GM21717 (cell line): ENCODE measurements around the gene RFX5.

ENCODE experiments used
- ATAC-seq: cut with Tn5 transposase; IDR thresholded peaks from one replicate; pipeline ENCODE4 v1.9.1; 2021; ENCODE audit warnings: mild to moderate bottlenecking, moderate library complexity; ENCODE audit not compliant: unreplicated experiment

The RFX5 gene

DNA sequence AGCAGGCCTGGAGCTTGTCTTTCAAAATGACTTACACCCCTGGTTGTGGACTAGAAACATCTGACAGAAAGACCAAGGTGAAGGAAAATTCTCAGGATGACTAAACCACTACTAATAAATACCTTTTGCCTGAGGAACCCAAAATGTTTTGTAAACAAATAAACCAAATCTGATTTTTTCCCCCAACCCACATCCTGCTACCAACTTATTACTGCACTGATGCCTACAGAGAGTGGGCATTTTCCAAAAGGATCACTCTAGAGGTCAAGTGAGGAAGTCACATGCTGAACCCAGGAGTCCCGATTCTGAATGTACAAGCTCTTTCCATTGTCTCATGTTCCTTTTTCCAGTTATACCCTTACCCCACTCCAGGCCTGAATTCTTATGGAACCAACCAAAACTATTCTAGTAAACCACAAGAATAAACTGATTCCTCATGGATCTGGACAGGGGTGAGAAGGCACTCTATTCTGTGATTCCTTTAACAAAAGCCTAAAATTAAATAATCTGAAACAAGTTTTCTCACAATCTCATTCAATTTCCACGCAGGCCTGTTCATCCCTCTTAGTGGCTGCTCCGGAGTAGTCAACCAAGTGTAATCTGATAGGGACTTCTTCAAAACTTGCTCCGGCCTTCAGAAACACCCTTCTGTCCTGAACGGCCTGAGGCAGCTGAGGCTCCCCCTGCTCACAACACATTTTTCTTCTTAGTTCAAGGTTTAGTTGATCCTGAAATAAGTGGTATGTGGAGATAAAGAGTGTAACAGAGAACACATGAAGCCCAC is 21.2 kb downstream of the RFX5 start:
- ATAC-seq: no peak

- ATAC-seq: no peak
Observed at GRCh38 chr1:151325231-151325630, 21.8 kb downstream of the RFX5 start.

DNA sequence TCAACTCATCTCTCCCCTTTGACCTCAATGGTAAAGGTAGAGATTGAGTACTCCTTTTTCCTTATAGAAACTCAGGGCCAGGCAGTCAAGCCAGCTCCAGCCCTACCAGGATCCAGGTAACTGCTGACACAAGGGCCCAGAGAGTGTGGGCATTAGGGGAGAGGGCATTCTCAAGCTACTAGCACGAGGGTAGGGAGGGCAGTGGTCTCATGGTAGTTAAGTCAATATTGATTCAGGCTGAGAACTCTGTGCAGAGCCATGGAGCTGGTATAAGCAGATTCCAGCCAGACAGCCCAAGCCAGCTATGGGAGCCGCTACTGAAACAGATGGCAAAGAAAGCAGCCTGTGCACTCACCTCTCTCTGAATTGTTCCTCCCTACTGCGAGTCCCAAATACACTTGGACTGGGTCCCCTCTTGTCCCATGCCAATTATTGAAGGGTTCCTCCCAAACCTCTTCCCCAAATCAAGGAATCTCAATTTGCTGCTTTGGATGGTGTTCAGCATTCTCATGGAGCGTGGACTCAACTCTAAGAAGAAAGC is 22.6 kb downstream of the RFX5 start:
- ATAC-seq: no peak

DNA sequence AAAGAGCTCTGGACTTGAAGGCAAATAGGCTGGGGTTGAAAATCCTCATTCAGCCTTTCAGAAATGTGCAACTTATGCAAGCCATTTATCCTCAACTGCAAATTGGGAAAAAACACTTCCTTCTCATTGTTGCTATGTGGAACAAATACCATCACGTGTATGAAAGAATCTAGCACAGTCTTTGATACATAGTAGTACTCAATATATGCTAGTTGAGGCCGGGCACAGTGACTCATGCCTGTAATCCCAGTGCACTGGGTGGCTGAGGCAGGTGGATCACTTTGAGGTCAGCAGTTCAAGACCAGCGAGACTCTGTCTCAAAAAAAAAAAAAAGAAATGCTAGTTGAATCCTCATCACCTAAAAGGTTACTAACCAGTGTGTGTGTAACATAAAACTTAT is 28.1 kb downstream of the RFX5 start:
- ATAC-seq: no peak

DNA sequence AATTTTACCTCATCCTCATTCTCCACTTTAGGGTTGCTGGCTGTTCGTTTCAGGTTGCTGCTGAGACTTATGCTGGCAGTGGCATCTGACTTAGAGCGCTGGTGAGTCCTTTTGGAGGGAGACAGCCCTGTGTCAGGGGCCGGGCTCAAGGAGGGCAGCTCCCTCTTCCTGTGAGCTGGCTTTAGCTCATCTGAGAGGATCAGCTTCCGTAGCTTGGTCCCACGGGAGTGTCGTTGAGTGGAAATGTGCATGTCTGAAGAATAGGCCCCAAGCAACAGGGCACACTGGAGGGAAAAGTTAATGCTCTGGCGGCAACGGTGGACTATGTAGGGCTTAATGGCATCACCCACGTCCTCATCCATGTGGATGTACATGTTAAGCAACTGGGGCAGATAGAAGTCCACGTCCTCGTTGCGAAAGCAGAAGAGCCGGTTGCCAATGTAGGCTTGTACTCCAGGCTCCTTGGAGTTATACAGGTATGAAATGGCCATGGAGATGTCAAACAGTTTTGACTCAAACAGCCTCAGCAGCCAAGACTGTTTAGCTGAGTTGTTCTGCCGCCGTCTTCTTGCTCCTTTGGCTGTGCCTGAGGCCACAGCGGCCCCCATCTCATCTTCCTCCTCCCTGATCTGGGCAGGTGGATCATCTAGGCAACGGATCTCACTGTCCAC is 31.4 kb downstream of the RFX5 start:
- no peak for ATAC-seq

- ATAC-seq: no peak
Observed at GRCh38 chr1:151314137-151314875, 32.7 kb downstream of the RFX5 start.

DNA sequence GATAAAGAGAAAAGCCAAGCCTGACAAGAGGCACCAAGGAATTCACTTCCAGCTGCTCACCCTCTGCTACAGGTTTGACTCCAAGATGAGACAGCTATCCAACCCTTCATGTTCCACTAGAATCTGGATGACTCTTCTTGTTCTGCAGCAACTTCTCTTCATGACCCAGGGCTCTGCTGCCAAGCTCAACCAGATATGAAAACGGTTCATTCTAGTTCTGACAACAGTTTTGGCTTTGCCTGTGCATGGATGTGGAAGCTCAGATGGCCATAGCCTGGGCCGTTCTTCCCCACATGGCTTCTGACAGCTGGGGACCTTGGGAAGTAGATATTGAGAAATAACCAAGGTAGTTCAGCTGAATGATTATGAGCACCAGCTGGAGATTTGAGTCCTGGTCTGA is 33.6 kb downstream of the RFX5 start:
- ATAC-seq: no peak

DNA sequence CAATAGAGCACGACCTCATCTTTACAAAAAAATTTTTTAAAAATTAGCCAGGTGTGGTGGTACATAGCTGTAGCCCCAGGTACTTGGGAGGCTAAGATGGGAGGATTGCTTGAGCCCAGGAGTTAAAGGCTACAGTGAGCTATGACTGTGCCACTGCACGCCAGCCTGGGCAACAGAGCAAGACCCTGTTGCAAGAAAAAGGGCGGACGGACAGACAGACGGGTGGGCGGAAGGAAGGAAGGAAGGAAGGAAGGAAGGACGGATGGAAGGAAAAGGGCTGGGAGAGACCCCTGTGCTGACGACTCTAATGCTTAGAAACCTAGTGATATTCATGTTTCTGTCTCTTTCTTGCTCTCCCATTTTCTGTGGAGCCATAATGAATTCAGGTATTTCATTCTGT is 34.2 kb downstream of the RFX5 start:
- no peak for ATAC-seq

GRCh38 chr1:151312411-151312810 is 34.6 kb downstream of the RFX5 start:
- ATAC-seq: no peak

GRCh38 chr1:151311589-151312331 is 35.3 kb downstream of the RFX5 start:
- ATAC-seq: no peak

DNA sequence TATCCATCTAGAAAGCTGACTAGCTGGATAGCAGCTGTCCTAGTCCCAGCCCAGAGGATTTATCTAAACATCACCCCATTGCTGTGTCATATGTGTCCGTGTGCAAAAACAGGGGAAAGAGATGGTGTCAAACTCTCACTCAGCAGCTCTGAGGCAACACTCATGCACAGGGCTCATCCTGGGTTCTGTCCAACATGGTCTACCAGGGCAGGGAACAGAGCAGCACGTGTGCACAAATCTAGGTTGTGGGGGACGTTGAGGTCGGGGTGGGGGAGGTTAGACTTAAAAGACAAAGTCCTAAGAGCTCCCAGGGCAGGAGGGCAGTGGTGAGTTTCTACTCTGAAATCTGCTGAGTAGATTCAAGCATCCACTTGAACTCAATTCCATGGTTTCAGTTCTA is 36.0 kb downstream of the RFX5 start:
- no peak for ATAC-seq

GRCh38 chr1:151309811-151310323 is 37.2 kb downstream of the RFX5 start:
- no peak for ATAC-seq

DNA sequence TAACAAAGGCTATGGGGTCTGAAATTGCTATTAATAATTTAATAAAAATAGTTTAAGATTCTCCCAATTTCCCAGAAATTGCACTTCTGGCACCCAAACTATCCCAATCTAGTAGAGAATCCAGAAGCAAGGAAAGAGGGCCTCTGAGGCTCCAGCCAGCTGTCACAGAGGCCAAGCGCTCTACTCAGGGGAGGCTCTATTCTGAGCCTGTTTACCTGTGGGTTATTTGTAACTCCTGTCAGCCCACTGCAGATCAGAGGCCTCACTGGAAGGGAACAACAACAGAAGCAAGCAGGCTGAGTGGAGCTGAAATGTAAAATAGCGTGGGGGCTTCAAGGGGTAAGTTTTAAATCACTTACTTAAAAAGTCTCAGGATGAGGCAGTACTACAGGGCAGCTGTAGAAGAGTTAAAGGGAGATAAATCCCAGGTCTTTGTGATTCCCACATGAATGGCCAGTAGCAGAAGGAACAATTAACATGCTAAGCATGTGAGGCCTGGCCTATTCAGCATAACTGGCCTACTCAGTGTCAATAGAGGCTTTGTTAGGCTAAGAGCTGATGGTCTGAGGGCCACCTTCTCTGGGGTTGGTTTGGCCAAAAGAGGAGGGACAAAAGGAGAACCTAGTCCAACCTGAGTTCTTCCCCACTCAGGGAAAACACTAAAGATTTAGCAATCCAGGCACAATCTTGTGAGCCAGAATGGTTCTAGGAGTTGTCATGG is 52.1 kb downstream of the RFX5 start:
- no peak for ATAC-seq

DNA sequence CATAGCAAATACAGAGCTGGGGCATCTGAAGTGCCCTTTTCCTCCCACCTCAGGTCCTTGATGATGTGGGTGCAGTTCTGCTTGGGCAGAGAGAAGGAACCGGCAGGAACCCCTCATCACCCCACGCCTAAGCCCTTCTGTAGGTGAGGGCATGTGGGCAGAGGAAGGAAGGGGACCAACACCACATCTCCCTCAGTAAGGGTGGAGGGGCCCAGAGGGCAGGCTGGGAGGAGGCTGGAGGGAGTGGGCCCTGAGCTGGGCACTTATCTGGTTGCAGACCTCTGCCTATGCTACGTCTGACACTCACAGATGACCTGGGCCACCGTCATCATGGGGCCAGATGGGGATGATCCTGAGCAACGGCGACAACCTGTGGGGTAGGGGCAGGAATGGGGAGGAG is 54.0 kb downstream of the RFX5 start:
- no peak for ATAC-seq

- no peak for ATAC-seq
Observed at GRCh38 chr1:151292207-151293030, 54.6 kb downstream of the RFX5 start.

DNA sequence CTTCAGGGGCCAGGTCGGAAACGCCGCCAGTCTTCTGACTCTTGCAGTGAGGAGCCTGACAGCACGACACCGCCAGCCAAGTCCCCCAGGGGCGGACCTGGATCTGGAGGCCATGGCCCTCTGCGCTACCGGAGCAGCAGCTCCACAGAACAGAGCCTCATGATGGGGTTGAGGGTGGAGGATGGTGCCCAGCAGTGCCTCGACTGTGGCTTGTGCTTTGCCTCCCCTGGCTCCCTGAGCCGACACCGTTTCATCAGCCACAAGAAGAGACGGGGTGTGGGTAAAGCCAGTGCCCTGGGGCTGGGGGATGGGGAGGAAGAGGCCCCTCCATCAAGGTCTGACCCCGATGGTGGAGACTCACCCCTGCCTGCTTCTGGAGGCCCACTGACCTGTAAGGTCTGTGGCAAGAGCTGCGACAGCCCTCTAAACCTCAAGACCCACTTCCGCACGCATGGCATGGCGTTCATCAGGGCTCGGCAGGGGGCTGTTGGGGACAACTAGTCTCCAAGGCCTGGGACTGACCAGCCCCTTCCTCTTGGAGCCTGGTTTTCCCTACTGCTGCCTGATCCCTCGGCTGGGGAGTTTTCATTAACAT is 56.2 kb downstream of the RFX5 start:
- no peak for ATAC-seq
